GM19452 (cell line): ENCODE measurements around the gene CKM.

Experiments used
- ATAC-seq: cut with Tn5 transposase; IDR thresholded peaks from one replicate; pipeline ENCODE4 v1.9.1; 2021; ENCODE audit not compliant: unreplicated experiment

The CKM gene

DNA sequence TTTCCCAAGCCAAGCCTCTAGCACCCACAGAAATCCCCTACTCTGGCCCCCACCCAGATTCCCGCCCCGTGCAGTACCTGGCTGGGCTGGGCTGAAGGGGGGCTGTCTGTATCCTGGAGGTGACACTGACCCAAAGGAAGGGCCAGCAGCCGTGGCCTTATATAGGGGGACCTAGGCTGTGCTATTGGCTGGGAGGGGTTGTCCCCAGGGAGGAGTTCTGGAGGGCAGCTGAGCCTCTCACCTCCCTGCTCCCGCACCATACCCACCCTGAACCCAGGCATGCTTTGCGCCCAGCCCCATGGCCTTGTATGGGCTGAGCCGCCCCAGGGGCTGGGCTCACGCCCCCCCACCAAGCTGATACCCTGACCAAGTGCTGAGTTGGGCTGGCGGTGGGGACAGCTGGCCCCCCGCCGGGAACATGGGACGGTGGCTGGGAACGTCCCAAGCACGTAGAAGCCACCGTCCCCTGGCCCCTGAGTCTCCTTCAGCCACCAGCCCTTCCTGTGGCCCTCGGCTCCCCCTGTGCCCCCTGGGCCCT is at the start of gene CKM:
TSS of gene CKM (minus strand) at position 132 of the 538 bp plus-strand sequence. CDS start 3,162 bp downstream, outside the sequence.
- no peak for ATAC-seq

DNA sequence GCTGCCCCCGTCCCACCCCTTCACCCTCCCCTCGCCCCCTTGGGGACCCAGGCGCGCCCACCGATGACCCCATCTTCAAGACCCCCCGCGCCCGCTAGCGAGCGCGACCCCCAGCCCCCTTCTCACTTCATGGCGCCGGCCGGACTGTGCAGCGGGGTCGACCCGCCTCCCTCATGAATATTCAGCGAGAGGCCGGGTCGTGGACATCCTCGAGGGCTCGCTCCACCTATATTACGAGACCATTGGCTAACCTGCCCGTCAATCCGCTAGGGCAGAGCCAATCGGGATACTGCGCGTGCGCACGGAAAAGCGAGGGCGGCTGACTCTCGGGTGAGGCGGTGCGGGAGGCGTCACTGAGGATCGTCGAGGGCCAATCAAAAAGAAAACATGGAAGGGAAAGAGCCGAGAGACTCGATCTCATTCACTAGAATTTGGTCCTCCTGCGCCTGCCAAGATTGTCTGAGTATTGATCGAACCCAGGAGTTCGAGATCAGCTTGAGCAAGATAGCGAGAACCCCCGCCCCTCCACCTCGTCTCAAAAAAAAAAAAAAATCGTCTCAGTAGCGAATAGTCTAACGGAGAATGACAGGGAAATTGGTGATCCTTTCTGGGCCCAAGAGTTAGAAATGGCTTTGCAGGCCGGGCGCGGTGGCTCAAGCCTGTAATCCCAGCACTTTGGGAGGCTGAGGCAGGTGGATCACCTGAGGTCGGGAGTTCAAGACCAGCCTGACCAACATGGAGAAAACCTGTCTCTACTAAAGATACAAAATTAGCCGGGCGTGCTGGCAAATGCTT is 47.9 kb upstream of the CKM start, which contains the start of gene ERCC2:
TSS of gene ERCC2 (minus strand) at position 164 of the 795 bp plus-strand sequence. CDS start at position 131, 33 bp downstream.
- ATAC-seq, result peak; percentile 96

DNA sequence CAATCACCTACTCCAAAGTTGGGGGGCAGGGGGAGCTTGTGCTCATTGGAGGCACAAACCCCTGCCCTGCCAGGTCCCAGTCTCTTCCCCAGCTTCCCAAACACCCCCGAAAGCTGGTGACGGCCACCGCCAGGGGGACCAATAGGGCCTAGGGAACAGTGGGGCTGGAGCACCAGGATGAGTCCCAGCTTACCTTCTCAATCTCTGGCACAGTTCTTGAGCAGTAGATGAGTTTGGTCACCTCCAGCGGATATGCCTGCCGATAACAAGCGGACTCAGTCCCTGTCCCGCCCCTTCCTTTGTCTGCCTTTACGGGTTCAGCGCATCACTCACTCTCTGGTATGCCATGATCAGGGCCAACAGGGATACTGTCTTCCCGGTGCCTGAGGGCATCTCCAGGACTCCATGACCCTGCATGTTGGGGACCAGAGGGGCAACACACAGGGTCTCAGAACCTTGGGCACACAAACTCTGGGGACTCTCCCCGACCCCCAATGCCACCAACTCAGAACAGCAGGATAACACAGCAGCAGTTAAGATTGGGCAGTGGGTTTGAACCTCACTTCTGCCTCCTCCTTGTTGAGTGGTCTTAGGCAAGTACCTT is 46.2 kb upstream of the CKM start:
- ATAC-seq, result no peak

DNA sequence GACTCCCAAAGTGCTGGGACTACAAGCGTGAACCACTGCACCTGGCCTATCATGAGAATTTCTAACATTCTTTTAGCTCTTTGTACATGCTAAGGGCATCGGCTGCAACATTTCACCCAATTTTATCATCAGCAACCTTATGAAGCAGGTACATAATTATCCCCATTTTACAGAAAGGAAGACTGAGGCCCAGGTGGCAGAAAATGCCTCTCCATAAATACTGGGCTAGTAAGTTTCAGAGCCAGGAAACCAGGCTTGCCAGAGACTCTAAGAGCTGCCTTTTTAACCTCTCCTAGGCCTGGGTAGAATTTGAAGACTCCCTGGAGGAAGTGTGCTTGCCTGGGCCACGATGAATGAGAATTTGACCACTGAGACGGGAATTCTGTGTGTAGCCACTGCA is 45.5 kb upstream of the CKM start:
- no peak for ATAC-seq

DNA sequence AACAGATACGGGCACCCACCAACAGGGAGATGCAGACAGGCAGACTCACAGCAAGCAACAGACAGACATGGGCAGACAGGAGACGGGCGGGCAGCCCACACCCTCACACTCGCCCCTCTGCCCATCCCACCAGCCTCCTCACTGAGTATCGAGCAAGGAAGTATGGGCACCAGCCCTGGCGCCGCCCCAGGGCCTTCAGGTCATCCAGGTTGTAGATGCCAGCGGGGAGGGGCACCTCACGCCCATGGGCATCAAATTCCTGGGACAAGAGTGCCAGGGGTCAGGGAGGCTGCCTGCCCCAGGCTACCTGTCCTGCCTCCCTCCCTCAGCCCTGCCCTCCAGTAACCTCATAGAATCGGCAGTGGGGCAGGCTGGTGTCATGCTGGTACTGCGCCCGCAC is 42.0 kb upstream of the CKM start:
- no peak for ATAC-seq

DNA sequence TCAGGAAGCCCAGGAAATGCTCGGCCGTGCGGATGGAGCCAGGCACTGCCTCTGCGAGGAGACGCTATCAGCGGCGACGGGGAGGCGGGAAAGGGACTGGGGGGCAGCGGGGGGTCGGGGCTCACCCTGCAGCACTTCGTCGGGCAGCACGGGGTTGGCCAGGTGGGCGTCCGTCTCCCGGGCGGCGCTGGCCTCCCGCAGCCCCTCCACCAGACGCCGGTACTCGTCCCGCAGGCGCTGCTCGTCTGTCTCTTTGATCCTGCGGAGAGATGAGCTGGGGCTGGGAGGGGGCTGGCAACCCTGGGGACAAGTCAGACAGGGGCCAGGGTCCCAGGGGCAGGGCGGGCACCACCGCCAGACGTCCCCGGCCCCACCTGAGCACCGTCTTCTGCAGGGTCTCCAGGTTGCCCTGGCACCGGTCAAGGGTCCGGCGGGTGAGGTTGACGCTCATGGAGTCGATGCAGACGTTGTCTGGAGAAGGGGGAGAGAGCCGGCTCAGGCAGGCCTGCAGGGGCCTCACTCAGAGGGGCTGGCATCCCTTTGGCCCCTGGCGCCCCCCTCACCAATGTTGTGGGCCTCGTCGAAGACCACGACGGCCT is 41.3 kb upstream of the CKM start:
- ATAC-seq, result no peak

DNA sequence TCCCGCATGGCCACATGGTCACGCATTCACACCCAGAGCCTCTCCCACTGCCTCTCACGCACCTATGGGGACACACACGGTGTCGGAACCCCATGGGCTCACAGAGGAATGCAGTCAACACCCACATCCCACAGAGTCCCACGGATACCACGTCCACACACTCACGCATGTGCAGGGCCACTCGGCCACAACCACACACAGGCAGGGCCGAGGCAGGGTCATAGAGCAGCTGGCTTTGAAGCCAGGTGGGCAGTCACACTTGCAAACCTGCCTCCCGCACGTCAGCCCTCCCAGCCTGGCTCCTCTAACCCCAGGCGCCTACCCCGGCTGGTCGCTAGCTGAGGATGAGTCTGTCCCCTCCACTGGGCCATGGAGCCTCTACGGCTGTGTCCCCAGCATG is 39.6 kb upstream of the CKM start:
- ATAC-seq, result no peak

DNA sequence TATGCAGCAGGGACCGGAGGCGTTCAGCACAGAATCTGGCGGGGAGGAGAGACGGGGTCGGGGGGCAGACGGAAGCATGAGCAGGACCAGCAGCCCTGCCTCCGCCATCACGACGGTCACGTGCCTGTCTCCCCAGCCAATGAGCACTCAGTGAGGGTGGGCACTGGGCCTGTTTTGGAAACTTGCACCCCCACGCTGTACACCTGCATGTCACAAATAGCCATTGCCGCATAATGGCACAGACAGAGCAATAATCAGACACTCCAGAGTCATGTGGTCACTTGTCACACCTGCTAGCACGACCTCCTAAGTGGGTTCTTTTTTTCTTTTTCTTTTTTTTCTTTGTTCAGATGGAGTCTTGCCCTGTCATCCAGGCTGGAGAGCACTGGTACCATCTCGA is 38.9 kb upstream of the CKM start:
- no peak for ATAC-seq

DNA sequence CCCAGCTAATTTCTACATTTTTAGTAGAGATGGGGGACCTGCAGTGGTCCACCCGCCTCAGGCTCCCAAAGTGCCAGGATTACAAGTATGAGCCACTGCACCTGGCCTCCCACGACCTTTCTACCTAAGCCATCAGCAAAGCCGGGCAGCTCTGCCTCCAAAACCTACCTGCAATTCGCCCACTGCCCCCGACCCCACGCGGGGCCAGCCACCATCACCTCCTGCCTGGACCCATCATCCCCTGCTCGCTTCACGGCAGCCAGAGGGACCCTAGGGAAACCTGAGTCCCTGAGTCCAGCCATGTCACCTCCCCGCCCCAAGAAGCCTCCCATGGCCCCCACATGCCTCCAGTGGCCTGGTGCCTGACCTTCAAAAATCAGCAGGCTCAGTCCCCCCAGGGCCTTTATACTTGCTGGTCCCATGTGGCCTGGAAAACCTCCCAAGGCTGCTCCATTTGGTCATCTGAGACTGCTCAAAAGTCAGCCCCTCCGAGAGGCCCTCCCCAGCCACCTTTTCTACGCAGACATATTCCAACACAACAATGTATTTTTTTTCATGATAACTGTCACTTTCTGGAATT is 35.6 kb upstream of the CKM start:
- no peak for ATAC-seq

DNA sequence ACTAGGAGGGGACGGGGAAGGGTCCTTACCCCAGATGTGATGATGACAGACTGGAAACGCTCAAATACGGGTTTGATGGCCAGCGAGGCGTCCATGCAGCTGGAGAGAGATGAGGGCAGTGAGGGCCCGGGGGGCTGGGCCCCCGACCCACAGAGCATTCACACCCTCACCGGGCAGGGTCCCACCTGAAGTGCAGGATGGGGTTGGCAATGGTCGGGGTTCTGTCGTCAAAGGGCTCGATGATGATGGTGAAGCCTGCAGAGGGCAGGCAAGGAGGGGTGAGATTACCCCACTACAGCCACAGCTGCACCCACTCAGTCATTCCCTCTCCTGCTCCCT is 34.7 kb upstream of the CKM start:
- no peak for ATAC-seq

DNA sequence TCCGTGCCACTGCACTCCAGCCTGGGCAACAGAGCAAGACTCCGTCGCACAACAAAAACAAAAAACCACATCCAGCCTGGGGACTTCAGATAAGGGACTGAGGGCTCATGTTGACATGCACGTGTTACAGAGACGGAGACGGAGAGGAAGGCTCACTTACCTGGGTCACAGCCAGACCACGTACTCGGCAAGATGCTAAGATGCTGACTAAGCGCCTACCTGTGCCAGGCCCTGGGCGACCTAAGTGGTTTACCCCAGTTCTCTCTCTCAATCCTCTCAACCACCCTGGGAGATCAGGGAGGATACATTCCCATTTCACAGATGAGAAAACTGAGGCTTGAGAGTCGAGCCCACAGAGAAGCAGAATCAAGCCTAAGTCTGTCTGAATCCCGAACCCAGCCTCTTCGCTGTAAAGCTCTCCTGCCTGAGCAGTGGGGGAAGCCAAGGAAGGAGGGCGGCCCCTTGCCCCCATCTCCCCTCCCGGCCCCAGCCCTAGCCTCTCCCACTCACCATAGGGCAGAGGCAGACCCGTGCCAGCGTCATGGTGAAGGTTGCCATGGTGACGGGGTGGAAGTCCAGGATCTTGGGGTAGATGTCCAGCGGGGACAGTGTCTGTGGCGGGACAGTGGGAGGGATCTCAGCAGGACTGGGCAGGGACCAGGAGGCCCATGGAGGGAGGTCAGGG is 34.2 kb upstream of the CKM start:
- ATAC-seq, result no peak

DNA sequence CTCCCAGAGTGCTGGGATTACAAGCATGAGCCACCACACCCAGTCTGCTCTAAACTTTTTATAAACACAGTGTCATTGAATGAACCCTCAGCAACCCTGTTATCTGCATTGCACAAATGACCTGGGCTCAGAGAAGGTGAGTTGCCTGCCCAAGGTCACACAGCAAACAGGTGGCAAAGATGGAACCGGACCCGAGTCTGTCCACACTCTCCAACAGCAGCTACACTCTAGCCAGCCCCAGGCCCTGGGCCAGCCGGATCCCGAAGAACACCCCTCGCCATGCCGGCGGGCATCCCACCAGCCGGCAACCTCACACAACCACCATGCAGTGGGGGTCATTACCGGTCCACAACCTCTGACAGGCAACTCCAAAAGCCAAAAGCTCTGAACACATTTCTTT is 33.2 kb upstream of the CKM start:
- no peak for ATAC-seq

DNA sequence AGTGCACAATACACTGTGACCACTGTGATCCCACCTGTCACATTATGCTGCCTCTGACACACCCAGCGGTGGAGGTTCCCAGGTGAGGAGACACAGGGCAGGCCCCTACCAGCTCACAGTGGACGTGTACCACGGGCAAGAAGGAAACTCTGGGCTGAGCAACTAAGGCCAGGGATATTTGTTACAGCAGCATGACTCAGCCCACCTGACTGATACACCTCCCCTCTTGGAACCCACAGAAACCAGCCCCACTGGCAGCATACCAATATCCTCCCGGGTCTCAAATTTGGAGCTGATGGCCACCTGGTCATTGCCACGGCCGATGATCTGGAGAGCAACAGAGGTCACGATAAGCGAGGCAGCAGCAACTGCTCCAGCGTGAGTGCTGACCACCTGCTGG is 32.7 kb upstream of the CKM start:
- no peak for ATAC-seq

DNA sequence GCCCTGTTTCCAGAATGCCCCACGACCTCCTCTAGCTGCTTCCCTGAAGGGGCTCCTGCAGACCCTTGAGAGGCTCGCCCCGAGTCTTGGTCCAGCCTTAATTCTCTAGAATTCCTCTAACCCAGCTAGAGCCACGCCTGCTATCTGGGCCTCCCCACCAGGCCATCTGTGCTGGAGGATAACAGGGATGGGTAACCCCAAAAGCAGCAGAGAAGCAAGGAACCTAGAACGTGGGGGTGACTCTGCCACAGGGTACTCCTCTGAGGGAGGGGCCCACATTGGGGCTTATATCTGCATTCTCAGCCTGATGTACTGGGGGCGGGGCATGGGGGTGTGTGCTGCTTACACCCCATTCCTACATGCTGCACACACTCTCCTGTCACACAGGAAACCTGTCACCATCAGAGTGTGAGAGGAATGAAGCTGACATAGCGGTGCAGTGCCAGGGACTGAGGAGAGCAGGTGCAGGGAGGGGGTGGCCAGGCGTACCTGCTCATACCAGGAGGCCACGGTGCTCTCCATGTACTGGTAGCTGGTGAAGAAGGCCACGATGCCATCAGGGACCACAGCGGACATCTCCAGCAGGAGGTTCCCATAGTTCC is 31.7 kb upstream of the CKM start:
- ATAC-seq, result no peak

DNA sequence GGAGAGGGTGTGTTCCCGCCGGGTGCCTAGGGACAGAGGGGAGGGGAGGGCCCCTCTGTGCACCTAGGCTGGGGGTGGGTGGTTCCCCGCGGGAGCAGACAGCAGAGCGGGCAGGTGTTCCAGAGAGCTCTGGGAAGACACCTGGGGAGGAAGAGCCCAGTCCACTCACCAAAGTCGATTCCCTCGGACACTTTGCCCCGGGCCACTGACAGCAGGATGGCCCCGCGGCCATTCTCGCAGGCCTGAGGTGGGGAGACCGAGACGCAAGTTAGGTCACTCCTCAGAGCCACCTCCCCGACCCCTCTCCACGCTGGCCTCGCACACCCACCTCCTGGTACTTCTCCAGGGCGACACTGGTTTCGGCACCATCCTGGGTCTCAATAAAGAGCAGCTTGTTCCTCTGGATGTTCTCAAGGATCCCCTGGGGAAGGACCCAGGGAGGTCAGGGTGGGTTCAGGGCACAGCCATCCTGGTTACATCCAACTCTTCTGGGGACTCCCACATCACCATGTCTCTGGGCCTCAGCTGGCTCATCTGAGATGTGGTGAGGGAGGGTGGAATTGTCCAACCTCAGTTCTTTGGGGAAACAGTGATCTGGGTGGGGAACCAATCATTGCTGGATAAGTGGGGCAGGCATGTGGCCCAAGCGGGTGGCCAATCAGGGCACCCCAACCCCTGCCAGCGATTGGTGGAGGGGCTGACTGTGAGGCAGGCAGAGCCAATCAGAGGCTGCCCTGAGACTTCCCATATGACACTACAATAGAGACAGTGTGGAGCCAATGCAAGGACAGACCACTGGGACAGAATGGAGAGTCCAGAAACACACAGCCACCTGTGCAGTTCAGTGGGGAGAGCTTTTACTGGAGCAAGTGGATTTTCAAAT is 30.5 kb upstream of the CKM start:
- no peak for ATAC-seq

DNA sequence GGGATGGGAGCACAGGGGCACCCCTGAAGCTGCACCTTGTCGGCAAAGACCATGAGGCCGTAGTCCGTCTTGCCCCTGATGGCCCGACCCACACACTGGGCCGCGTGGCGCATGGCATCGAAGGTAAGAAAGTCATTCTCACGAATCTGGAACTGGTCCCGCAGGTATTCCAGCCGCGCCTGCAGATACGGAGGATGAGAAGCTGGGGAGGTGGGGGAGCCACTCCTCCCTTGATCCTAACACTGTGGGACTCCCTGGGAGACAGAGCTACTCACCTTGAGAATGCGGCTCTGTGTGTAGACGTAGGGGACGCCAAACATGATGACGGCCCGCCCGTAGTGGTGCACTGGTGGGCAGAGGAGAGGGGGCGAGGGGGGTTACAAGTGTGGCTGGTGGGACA is 29.8 kb upstream of the CKM start:
- ATAC-seq, result no peak

DNA sequence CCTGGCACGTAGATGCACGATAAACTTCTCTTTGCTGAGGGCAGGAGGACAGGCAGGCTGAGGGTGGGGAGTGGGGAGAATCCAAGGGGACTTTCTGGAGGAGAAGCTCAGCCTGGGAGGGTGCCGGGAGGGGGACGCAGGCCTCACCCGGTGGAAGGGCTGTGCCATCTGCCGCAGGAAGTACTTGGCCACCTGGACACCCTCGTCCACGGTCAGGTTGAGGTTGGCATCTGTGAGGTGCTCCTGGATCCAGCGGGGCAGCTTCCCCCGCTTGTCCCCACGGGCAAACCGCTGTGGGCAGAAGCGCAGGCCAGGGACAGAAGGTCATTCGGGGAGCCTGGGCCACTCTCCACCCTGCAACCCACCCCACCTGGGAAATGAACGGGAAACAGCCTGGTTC is 29.4 kb upstream of the CKM start:
- ATAC-seq, result no peak

DNA sequence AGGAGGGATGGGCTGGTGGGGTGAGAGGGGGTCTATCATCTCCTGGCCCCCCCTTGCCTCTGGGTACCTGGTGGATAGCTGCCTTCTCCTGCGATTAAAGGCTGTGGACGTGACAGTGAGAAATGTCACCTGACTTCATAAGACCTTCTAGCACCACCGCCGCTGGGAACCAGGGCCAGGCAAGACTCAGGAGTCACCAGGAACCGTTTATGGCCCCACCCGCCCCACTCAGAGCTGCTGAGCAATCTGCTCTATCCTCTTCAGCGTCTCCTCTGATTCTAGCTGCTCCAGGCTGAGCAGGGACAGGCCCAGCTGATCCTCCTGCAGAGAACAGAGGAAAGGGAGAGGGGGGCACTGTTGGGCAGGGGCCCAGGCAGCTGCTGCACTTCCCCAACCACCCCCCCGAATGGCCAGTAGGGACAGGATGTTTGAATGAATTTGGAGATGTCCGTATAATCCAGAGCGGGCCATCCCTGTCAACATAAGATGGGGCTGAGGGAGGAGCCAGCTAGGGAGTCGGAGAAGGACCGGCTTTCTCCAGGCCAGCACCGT is 28.8 kb upstream of the CKM start:
- ATAC-seq, result no peak

DNA sequence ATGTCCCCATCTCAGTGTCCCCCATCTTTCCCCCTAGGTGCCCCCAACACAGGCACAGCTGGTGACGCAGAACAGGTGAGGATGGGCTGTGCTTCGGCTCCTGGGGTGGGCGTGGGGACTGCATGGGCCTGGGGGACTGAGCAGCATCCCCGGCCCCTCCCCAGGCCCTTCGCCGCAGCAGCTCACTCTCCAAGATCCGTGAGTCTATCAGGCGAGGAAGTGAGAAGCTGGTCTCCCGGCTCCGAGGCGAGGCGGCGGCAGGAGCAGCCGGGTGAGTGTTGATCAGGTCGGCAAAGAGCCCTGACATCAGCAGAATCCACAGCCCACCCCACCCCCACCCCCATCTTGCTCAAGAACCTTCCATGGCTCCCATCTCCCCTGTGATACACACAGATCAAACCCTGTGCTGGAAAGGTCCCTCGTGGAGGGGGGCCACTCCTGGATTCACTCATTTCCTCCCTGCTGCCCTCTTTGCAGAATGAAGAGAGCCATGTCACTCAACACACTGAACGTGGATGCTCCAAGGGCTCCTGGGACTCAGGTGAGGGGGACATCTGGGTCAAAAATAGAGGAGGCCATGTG is 27.9 kb upstream of the CKM start:
- no peak for ATAC-seq
